HepG2 (cell line): ENCODE results near the gene POU2AF3. TPM values are rescaled to one million over a fixed set of nuclear protein-coding genes. Genes with fewer than 3 reads are reported as not detected.

Source experiments
- ASH2L ChIP-seq: fragments of 300-600, 200-600 bp; sonication (generic); IDR thresholded peaks from 2 replicates; pipeline ENCODE4 v1.7.0; 2017; ENCODE audit warnings: low read depth, mild to moderate bottlenecking, moderate library complexity, mixed read lengths, low read length; ENCODE audit not compliant: insufficient read length
- BRCA1 ChIP-seq: sonication (generic); formaldehyde crosslinking; IDR thresholded peaks from 2 replicates; pipeline ENCODE4 v1.4.0; 2020; ENCODE audit warnings: missing genetic modification reagents
- CBX2 ChIP-seq, 2 experiments: fragments of 200-600 bp in 1 of 2; sonication (generic); formaldehyde crosslinking in 1 of 2; IDR thresholded peaks; 2 replicates each; pipeline versions ENCODE4 v1.7.0 to v1.8.1; 2018 to 2022; ENCODE audit warnings: low read depth in 2 of 2, low read length in 1 of 2, mild to moderate bottlenecking in 1 of 2, missing genetic modification reagents in 1 of 2
- CEBPB ChIP-seq: IDR thresholded peaks from 2 replicates; pipeline ENCODE4 v1.6.1; 2011; ENCODE audit warnings: low read depth, low read length, improper control_type of control experiment, borderline replicate concordance
- HES4 ChIP-seq: sonication (generic); formaldehyde crosslinking; IDR thresholded peaks from 2 replicates; pipeline ENCODE4 v1.9.0; 2021; ENCODE audit warnings: mild to moderate bottlenecking, missing genetic modification reagents, borderline replicate concordance
- KLF9 ChIP-seq: IDR thresholded peaks from 2 replicates; pipeline ENCODE4 v1.6.1; 2016; ENCODE audit warnings: low read depth
- MIER2 ChIP-seq: IDR thresholded peaks from 2 replicates; pipeline ENCODE4 v1.6.1; 2016; ENCODE audit warnings: missing biosample characterization, missing genetic modification reagents
- MTF1 ChIP-seq: sonication (generic); formaldehyde crosslinking; IDR thresholded peaks from 2 replicates; pipeline ENCODE4 v1.5.0; 2020; ENCODE audit warnings: missing genetic modification reagents
- NAIF1 ChIP-seq: sonication (generic); formaldehyde crosslinking; IDR thresholded peaks from 2 replicates; pipeline ENCODE4 v1.5.0; 2020; ENCODE audit warnings: mild to moderate bottlenecking, missing genetic modification reagents, borderline replicate concordance
- NCOA5 ChIP-seq: sonication (generic); formaldehyde crosslinking; IDR thresholded peaks from 2 replicates; pipeline ENCODE4 v1.4.0; 2020; ENCODE audit warnings: missing genetic modification reagents
- NKX3-1 ChIP-seq: sonication (generic); formaldehyde crosslinking; IDR thresholded peaks from 2 replicates; pipeline ENCODE4 v1.5.0; 2020; ENCODE audit warnings: missing genetic modification reagents
- PITX1 ChIP-seq: sonication (generic); formaldehyde crosslinking; IDR thresholded peaks from 2 replicates; pipeline ENCODE4 v1.5.1; 2020; ENCODE audit warnings: mild to moderate bottlenecking, missing genetic modification reagents
- POLR2G ChIP-seq: fragments of 200-400 bp; formaldehyde crosslinking; IDR thresholded peaks from 2 replicates; pipeline ENCODE4 v1.6.1; 2018; ENCODE audit warnings: mild to moderate bottlenecking, low read depth, low read length, moderate library complexity
- SMAD1 ChIP-seq: sonication (generic); formaldehyde crosslinking; IDR thresholded peaks from 2 replicates; pipeline ENCODE4 v1.4.0; 2020; ENCODE audit warnings: missing genetic modification reagents, low read depth, mild to moderate bottlenecking, borderline replicate concordance
- TRIM22 ChIP-seq: fragments of 450-650 bp; IDR thresholded peaks from 2 replicates; pipeline ENCODE4 v1.6.1; 2017
- ZBTB49 ChIP-seq: sonication (generic); formaldehyde crosslinking; IDR thresholded peaks from 2 replicates; pipeline ENCODE4 v1.4.0; 2020; ENCODE audit warnings: missing genetic modification reagents, borderline replicate concordance
- ZNF17 ChIP-seq: sonication (generic); formaldehyde crosslinking; IDR thresholded peaks from 2 replicates; pipeline ENCODE4 v1.5.0; 2020; ENCODE audit warnings: mild to moderate bottlenecking, missing genetic modification reagents
- ZNF224 ChIP-seq: sonication (generic); formaldehyde crosslinking; IDR thresholded peaks from 2 replicates; pipeline ENCODE4 v1.5.0; 2020; ENCODE audit warnings: mild to moderate bottlenecking, missing genetic modification reagents
- ZNF441 ChIP-seq: sonication (generic); formaldehyde crosslinking; IDR thresholded peaks from 2 replicates; pipeline ENCODE4 v1.7.0; 2021; ENCODE audit warnings: missing genetic modification reagents, borderline replicate concordance
- ZNF674 ChIP-seq: sonication (generic); formaldehyde crosslinking; IDR thresholded peaks from 2 replicates; pipeline ENCODE4 v1.5.0; 2020; ENCODE audit warnings: low read depth, mild to moderate bottlenecking, missing genetic modification reagents
- polyA plus RNA-seq, 8 experiments: library from polyadenylated mRNA; depleted of rRNA in 3 of 8; stranded (reverse) in 7 of 8; unstranded in 1 of 8; fragments of >200 nt; fragmentation: Illumina TruSeq in 4 of 8; extraction: Trizol in 4 of 8; gene quantifications; 2 replicates each; pipeline versions ENCODE4 v1.2.1 to v1.2.3, GENCODE V29; 2011 to 2016; ENCODE audit warnings: low read depth in 4 of 8, missing spikeins in 1 of 8, mixed read lengths in 1 of 8; ENCODE audit not compliant: insufficient read depth in 1 of 8
- total RNA-seq, 5 experiments: library from RNA; depleted of rRNA; stranded (reverse); fragments of >200 nt; fragmentation: Illumina TruSeq; extraction: Trizol; gene quantifications; 2 replicates each; pipeline ENCODE4 v1.2.3, GENCODE V29; 2016; ENCODE audit warnings: low read depth in 1 of 5
- TF ChIP-seq, protein P1 (sequence below): sonication (generic); formaldehyde crosslinking; IDR thresholded peaks from 2 replicates; pipeline ENCODE4 v1.4.0; 2020; ENCODE audit warnings: missing genetic modification reagents; ENCODE audit errors: not compliant biosample characterization
- TF ChIP-seq, protein P2 (sequence below): sonication (generic); formaldehyde crosslinking; IDR thresholded peaks from 2 replicates; pipeline ENCODE4 v1.4.0; 2020; ENCODE audit warnings: missing genetic modification reagents, borderline replicate concordance
- TF ChIP-seq, protein P3 (sequence below): IDR thresholded peaks from 2 replicates; pipeline ENCODE4 v1.6.1; 2012; ENCODE audit warnings: inconsistent platforms

The POU2AF3 gene
- total and polyA plus RNA-seq, 2 of the 13 experiments (the other 11 are each of a cell fraction or from before 2014, with no cell fraction given) = 7.8 to 71.2 TPM

- TF ChIP-seq, protein P1, sequence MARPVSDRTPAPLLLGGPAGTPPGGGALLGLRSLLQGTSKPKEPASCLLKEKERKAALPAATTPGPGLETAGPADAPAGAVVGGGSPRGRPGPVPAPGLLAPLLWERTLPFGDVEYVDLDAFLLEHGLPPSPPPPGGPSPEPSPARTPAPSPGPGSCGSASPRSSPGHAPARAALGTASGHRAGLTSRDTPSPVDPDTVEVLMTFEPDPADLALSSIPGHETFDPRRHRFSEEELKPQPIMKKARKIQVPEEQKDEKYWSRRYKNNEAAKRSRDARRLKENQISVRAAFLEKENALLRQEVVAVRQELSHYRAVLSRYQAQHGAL (CRISPR knock-in tag) = no peak
- TF ChIP-seq NAIF1 (CRISPR knock-in tag) = peak; percentile 62; the same call in 1 of the 2 replicates
- 0 out of 2 replicates have a peak, but pooled peaks have one; percentile 16 for TF ChIP-seq PITX1 (CRISPR knock-in tag)
- TF ChIP-seq SMAD1 = no peak
- no peak for TF ChIP-seq CBX2 (IDR thresholded peaks at IDR 0.05; ENCODE audit: low read depth, low read length)
- TF ChIP-seq CBX2 (CRISPR knock-in tag; IDR thresholded peaks at IDR 0.05; ENCODE audit: low read depth) = no peak
- TF ChIP-seq CEBPB = no peak
- TF ChIP-seq, protein P2, sequence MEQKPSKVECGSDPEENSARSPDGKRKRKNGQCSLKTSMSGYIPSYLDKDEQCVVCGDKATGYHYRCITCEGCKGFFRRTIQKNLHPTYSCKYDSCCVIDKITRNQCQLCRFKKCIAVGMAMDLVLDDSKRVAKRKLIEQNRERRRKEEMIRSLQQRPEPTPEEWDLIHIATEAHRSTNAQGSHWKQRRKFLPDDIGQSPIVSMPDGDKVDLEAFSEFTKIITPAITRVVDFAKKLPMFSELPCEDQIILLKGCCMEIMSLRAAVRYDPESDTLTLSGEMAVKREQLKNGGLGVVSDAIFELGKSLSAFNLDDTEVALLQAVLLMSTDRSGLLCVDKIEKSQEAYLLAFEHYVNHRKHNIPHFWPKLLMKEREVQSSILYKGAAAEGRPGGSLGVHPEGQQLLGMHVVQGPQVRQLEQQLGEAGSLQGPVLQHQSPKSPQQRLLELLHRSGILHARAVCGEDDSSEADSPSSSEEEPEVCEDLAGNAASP (CRISPR knock-in tag) = peak; percentile 48; the same call in 1 of the 2 replicates
- TF ChIP-seq ZNF441 (CRISPR knock-in tag) = no peak; the same call in 1 of the 2 replicates
- TF ChIP-seq ZNF224 (CRISPR knock-in tag) = peak; percentile 52; the same call in 1 of the 2 replicates
- no peak for TF ChIP-seq KLF9 (CRISPR knock-in tag)
- no peak for TF ChIP-seq MIER2 (CRISPR knock-in tag)
- TF ChIP-seq, protein P3, sequence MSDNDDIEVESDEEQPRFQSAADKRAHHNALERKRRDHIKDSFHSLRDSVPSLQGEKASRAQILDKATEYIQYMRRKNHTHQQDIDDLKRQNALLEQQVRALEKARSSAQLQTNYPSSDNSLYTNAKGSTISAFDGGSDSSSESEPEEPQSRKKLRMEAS = peak; percentile 84
- no peak for TF ChIP-seq ZBTB49 (CRISPR knock-in tag)
- TF ChIP-seq NKX3-1 (CRISPR knock-in tag) = no peak; the same call in 1 of the 2 replicates
- peak; percentile 46 for TF ChIP-seq ASH2L
- TF ChIP-seq TRIM22 = no peak
- TF ChIP-seq POLR2G = peak; percentile 77
- no peak for TF ChIP-seq NCOA5 (CRISPR knock-in tag)
- TF ChIP-seq HES4 (CRISPR knock-in tag) = peak; percentile 86; the same call in 1 of the 2 replicates
- no peak for TF ChIP-seq ZNF674
- peak; percentile 22; the same call in 1 of the 2 replicates for TF ChIP-seq BRCA1
- no peak; the same call in 1 of the 2 replicates for TF ChIP-seq MTF1 (CRISPR knock-in tag)
- TF ChIP-seq ZNF17 (CRISPR knock-in tag) = 0 out of 2 replicates have a peak, but pooled peaks have one; percentile 27
Observed at GRCh38 chr11:111299101-111300026, 1.0 kb downstream of the POU2AF3 start (continued).
